HFFc6 (cell line): ENCODE results near the gene CCL4L2. TPM values are rescaled to one million over a fixed set of nuclear protein-coding genes. Genes with fewer than 3 reads are reported as not detected.
"Not testable (repeated sequence)": the region's sequence is repeated elsewhere in the genome, so short reads cannot be mapped to it uniquely, and the experiment has no call there.

Experiments
- DNase-seq: peaks from one replicate; pipeline ENCODE4 v3.0.0-alpha.2; 2018
- H3K27ac Mint-ChIP-seq: 2 replicates; pipeline ENCODE4 v1.8.0; 2020; ENCODE audit warnings: mild to moderate bottlenecking, mixed read lengths
- H3K27me3 Mint-ChIP-seq: 2 replicates; pipeline ENCODE4 v1.8.0; 2021; ENCODE audit warnings: mild to moderate bottlenecking, moderate library complexity, mixed read lengths; ENCODE audit not compliant: insufficient read depth
- H3K36me3 Mint-ChIP-seq: 2 replicates; pipeline ENCODE4 v1.8.0; 2021; ENCODE audit warnings: low read depth, mixed read lengths
- H3K4me1 Mint-ChIP-seq: 2 replicates; pipeline ENCODE4 v1.8.0; 2020; ENCODE audit warnings: low read depth, mixed read lengths
- H3K4me3 Mint-ChIP-seq: 2 replicates; pipeline ENCODE4 v1.8.0; 2020; ENCODE audit warnings: mild to moderate bottlenecking, moderate library complexity, mixed read lengths
- H3K9me3 Mint-ChIP-seq: 2 replicates; pipeline ENCODE4 v1.8.0; 2020; ENCODE audit warnings: mild to moderate bottlenecking, mixed read lengths
- total RNA-seq, 6 experiments: library from RNA; stranded (reverse); fragmentation: NEBNext Ultra II Directional; extraction: Animal tissue kit (Norgen Biotek cat#: 25700); gene quantifications; 2 replicates in 1 of 6; 3 replicates in 5 of 6; pipeline ENCODE4 v1.2.3, GENCODE V29; 2021
- TF ChIP-seq, protein P1 (sequence below): fragments of 200-600 bp; sonication (generic); IDR thresholded peaks from 2 replicates; pipeline ENCODE4 v1.5.0; 2021; ENCODE audit warnings: antibody characterized with exemption, mild to moderate bottlenecking

The CCL4L2 gene
- total RNA-seq, 6 experiments from 2014 or later, result not detected

DNA sequence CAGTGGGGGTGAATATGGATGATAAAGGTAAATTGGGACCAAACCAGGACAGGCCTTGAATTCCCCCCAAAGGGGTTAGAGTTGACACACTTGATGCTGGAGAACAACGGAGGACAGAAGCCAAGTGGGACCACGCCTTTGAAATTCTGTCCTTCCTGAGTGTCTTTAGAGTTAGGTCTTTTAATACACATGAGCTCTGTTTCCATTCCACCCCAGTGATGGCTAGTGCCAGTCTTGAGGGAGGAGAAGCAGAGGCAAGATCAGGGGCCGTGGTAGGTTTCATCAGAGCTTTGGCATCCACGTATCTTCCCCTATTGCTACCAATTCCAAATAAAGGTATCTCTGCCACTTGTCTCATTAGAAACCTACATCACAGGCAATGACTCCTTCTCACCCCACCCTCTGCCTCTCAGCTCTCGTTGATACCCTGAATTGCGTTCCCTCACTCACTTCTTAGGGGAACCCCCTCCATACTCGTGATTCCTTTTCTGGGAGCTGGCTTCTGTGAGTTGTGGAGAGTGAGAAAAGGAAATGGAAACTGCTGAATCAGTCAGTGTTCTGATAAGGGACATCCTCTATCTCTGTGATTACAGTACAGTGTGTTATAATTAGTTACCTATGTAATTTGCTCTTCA is 11.9 kb upstream of the CCL4L2 start:
- no peaks in the 10 kb centered on the region for H3K36me3 Mint-ChIP-seq

DNA sequence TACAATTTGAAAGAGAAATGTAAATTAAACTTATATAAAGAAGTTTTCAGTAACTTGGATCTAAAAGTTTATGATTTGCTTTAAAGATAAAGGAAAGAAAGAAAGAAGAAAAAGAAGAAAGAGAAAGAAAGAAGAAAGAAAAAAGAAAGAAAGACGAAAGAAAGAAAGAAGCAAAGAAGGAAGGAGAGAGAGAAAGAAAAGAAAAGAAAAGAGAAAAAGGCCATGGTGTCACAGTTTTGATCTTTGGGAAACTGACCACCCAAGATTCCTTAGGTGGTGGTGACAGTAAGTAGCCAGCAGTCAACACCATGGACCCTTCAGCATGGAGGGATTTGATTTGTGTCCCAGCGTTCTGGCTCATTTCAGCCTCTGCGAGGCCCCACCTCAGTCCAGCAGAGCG is 9.8 kb upstream of the CCL4L2 start:
- not testable (repeated sequence) for H3K27ac Mint-ChIP-seq, H3K4me1 Mint-ChIP-seq, H3K27me3 Mint-ChIP-seq, H3K9me3 Mint-ChIP-seq, H3K36me3 Mint-ChIP-seq, H3K4me3 Mint-ChIP-seq, DNase-seq

More for the DNA sequence above, 11.9 kb upstream of the CCL4L2 start:
- Mint-ChIP-seq H3K27ac (no peak overlapping the region), H3K9me3 (no peaks in the 10 kb centered on the region), H3K4me3 (no peak overlapping the region), H3K27me3 (peaks cover 9% of the 10 kb centered on the region), H3K4me1 (no peaks in the 10 kb centered on the region)
- TF ChIP-seq, protein P1, sequence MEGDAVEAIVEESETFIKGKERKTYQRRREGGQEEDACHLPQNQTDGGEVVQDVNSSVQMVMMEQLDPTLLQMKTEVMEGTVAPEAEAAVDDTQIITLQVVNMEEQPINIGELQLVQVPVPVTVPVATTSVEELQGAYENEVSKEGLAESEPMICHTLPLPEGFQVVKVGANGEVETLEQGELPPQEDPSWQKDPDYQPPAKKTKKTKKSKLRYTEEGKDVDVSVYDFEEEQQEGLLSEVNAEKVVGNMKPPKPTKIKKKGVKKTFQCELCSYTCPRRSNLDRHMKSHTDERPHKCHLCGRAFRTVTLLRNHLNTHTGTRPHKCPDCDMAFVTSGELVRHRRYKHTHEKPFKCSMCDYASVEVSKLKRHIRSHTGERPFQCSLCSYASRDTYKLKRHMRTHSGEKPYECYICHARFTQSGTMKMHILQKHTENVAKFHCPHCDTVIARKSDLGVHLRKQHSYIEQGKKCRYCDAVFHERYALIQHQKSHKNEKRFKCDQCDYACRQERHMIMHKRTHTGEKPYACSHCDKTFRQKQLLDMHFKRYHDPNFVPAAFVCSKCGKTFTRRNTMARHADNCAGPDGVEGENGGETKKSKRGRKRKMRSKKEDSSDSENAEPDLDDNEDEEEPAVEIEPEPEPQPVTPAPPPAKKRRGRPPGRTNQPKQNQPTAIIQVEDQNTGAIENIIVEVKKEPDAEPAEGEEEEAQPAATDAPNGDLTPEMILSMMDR, result no peak
- DNase-seq, result no peak

DNA sequence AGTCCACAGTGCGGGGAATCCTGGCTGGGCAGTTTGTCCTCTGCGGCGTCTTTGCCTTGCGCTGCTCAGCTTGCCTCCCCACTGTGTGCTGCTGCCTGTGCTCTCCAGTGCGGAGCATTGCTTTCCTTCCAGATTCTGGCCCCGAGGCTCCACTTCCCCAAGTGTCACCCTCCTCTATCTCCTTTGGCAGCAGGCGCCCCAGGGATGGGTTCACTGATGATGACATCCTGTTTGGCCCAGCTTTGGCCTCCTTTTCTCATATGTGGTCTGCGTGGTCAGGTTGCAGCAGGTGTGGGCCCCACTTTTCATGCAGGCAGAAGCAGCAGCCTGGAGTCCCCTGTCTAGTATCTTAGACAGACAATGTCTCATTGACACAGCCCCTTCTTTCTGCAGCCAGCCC is 9.4 kb upstream of the CCL4L2 start:
- not testable (repeated sequence) for H3K4me3 Mint-ChIP-seq, DNase-seq, H3K27ac Mint-ChIP-seq, H3K9me3 Mint-ChIP-seq, H3K27me3 Mint-ChIP-seq, H3K36me3 Mint-ChIP-seq, H3K4me1 Mint-ChIP-seq

DNA sequence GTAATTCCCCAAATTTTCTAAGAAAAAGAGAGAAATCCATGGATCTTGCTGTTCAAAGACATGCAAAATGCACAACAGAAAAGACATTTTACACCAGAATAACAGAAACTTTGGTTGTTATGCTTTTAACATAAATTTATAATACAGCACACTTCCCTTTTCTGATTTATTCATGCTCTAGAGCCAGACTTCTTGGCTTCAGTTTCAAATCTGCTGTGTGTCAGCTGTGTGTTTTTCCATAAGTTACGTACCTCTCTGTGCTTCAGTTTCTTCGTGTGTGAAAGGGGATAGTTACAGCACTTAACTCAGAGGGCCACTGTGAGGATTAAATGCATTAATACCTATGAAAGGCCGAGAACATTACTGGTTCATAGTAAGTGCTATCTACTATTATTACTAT is 7.5 kb upstream of the CCL4L2 start:
- H3K9me3 Mint-ChIP-seq, result no peaks in the 10 kb centered on the region
- no peaks in the 10 kb centered on the region for H3K36me3 Mint-ChIP-seq
- peaks cover 9% of the 10 kb centered on the region for H3K27me3 Mint-ChIP-seq
- H3K4me3 Mint-ChIP-seq, result no peak overlapping the region
- TF ChIP-seq, protein P1, result no peak
- no peak overlapping the region for H3K27ac Mint-ChIP-seq
- no peak for DNase-seq
- H3K4me1 Mint-ChIP-seq, result no peaks in the 10 kb centered on the region

DNA sequence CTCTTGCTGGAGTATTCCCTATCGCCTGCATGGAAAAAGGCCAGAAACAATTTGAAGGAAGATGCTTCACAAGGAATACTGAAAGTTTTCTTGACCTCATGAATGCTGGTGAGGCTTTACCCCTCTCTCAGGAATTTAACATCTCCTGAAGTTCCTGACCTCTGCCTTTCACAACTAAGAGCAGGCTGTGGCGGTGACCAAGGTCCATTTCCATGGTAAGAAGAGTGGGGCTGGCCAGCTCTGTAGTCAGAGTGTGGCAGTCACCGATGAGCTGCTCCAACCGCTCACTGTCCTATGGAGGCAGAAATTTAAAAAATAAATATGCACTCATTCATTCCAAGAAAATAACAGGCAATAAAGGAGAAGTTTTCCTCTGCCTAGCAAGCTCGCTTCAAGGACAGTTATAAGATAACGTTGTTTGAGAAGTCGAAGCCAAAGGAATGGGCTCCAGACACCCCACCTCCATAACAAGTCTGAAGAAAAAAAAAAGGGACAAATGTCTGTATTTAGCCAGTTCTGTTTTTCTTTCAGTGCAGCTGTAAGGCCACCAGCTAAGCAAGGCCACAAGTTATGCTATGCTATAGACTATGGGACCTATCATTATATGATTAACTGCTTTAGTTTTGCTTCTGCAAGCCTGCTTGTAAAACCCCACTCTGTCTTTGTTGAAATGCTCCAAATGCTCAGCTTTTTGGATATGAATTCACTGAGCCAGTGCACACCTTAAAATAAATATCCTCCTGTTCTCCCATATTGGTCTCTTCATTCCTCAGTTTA is 6.0 kb upstream of the CCL4L2 start:
- Mint-ChIP-seq H3K4me3 (no peak overlapping the region), H3K27me3 (peaks cover 11% of the 10 kb centered on the region), H3K9me3 (no peaks in the 10 kb centered on the region), H3K4me1 (no peaks in the 10 kb centered on the region), H3K27ac (no peak overlapping the region), H3K36me3 (no peaks in the 10 kb centered on the region)
- no peak for DNase-seq
- TF ChIP-seq, protein P1, result no peak

DNA sequence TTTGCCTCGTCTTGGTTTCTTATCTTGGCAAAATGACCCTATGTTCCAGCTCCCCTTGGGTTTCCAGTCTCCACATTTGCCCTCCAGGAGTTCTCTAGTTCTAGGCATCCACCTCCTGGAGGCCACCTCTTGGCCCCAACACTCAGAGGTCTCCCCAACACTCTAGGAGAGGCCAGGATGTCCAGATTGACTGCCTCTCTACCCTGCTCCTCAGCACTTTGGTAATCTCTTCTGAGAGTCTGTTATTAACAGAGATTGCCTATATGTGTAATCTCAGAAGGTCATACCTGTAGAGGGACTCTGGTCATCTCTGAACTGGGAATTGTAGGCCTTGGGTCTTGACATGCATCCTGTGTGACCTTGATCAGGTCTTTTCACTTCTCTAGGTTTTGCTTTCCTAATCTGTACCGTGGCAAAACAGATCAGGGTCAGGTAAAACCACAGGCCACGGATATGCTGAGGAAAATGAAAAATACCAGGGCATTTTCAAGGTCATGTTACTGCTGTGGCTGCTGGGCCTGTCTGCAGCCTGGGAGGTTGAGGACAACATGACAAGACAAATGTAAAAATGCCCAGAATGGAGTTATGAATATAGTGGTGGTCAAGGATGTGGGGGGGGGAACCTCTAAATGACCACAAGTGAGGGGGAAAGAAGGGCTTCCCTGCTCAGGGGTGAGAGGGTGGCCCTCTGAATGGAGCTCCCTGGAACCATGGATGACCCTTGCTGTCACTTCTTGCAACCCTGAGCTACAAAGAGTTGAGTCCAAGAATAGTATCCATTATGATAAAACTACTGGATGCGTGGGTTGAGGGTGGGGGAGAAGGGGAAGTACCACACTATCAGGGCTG is 5.0 kb upstream of the CCL4L2 start:
- H3K4me1 Mint-ChIP-seq, result no peaks in the 10 kb centered on the region

DNA sequence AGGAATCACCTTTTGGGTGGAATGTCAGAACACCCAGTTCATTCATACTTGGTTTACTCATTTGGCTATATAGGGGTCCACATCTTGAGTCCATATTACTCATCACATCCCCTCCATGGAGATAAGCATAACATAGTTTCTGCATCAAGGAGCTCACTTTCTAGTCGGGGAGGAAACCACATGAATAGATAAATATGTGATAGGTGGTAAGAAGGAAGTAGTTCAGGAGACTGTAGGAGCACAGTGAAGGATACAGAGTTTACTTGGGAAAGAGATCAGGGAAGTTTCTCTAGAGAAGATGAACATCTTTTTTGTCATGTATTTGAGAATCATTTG is 4.4 kb upstream of the CCL4L2 start:
- not testable (repeated sequence) for H3K36me3 Mint-ChIP-seq, H3K9me3 Mint-ChIP-seq, H3K27ac Mint-ChIP-seq, H3K4me3 Mint-ChIP-seq, H3K4me1 Mint-ChIP-seq, H3K27me3 Mint-ChIP-seq, DNase-seq

More for the DNA sequence above, 5.0 kb upstream of the CCL4L2 start:
- Mint-ChIP-seq H3K27ac (no peak overlapping the region), H3K27me3 (peaks cover 6% of the 10 kb centered on the region), H3K9me3 (no peaks in the 10 kb centered on the region), H3K36me3 (no peaks in the 10 kb centered on the region), H3K4me3 (no peak overlapping the region)
- no peak for DNase-seq
- TF ChIP-seq, protein P1, result no peak

DNA sequence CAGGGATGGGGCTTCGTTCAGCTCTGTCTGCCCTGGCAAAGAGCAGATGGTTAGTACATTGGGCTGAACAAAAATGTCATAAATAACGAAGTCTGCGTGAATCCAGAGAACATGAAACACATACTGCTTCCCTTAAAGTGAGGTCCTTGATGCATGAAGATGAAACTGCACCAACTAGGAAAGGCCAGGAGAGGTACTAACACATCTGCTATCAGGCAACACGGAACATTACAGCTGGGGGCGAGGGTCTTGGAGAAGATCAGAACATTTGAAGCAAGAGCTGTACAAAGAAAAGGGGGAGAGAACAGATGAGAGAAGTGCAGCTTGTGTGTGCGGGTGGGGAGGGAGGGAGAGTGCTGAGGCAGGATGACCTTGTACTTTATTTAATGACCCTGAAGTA is 3.5 kb upstream of the CCL4L2 start:
- not testable (repeated sequence) for H3K4me1 Mint-ChIP-seq, DNase-seq, H3K9me3 Mint-ChIP-seq, H3K36me3 Mint-ChIP-seq, H3K4me3 Mint-ChIP-seq, H3K27ac Mint-ChIP-seq, H3K27me3 Mint-ChIP-seq
